ENCODE measurements around the gene C1GALT1. TPM values are rescaled to one million over a fixed set of nuclear protein-coding genes. Genes with fewer than 3 reads are reported as not detected.

The C1GALT1 gene
- total and polyA plus RNA-seq, 2 experiments from 2014 or later, result 58.2 to 203 TPM

- peak overlapping the region; percentile 84 for H3K4me2 ChIP-seq
- no peaks in the 10 kb centered on the region for H3F3A ChIP-seq (replicated peaks; ENCODE audit: low read depth)
- Mint-ChIP-seq H3K9me3 (no peaks in the 10 kb centered on the region; the same call in 2 of the 3 replicates), H3K27ac (no peak overlapping the region), H3K4me3 (peak overlapping the region; percentile 89), H3K36me3 (ENCODE audit: low read depth) (peaks cover 7% of the 10 kb centered on the region), H3K27me3 (ENCODE audit: insufficient read depth, low read depth, poor library complexity) (peaks cover 3% of the 10 kb centered on the region), H3K4me1 (peaks cover 32% of the 10 kb centered on the region)
- H3K4me3 ChIP-seq, result peak overlapping the region; percentile 63
- no peaks in the 10 kb centered on the region for H3K27me3 ChIP-seq (ENCODE audit: insufficient read depth)
- H2AFZ ChIP-seq, result no peak overlapping the region
- DNase-seq (ENCODE audit: low spot score), result no peak
- H3K9me2 ChIP-seq (ENCODE audit: insufficient read depth), result no peaks in the 10 kb centered on the region
- no peak for ATAC-seq
- peaks cover 30% of the 10 kb centered on the region for H3K79me2 ChIP-seq (replicated peaks; ENCODE audit: insufficient read depth)
- H3K27ac ChIP-seq (ENCODE audit: low read depth), result peak overlapping the region; percentile 99
- TF ChIP-seq ZNF331 (CRISPR knock-in tag; IDR thresholded peaks at IDR 0.05; ENCODE audit: low read depth), result no peak
- no peak for TF ChIP-seq EZH2 (IDR thresholded peaks at IDR 0.05; ENCODE audit: low read depth, unreplicated experiment)
- TF ChIP-seq EZH2phosphoT487 (IDR thresholded peaks at IDR 0.05; ENCODE audit: unreplicated experiment), result no peak
- TF ChIP-seq CTCF (conservative IDR thresholded peaks at IDR 0.05; ENCODE audit: low read depth in 2 of 2), result no peak
- TF ChIP-seq ETS1 (IDR thresholded peaks at IDR 0.05), result no peak
- TF ChIP-seq POLR2AphosphoS5 (IDR thresholded peaks at IDR 0.05; ENCODE audit: low read depth), result no peak
- H3K36me3 ChIP-seq (ENCODE audit: insufficient read depth), result no peaks in the 10 kb centered on the region
- H4K20me1 ChIP-seq (replicated peaks; ENCODE audit: insufficient read depth), result peaks cover 7% of the 10 kb centered on the region
- H3K4me1 ChIP-seq (ENCODE audit: insufficient read depth), result peaks cover 38% of the 10 kb centered on the region
These were observed 1.5 kb upstream of the C1GALT1 start for GRCh38 chr7:7180725-7181449.

GRCh38 chr7:7181519-7182155, 707 bp upstream of the C1GALT1 start:
- Histone ChIP-seq H3K9me2 (ENCODE audit: insufficient read depth) (no peaks in the 10 kb centered on the region), H3F3A (replicated peaks; ENCODE audit: low read depth) (no peaks in the 10 kb centered on the region), H3K27me3 (ENCODE audit: insufficient read depth) (no peaks in the 10 kb centered on the region), H4K20me1 (replicated peaks; ENCODE audit: insufficient read depth) (peaks cover 9% of the 10 kb centered on the region), H3K27ac (ENCODE audit: low read depth) (peak overlapping the region; percentile 99), H3K4me3 (peak overlapping the region; percentile 63), H3K36me3 (ENCODE audit: insufficient read depth) (no peaks in the 10 kb centered on the region), H2AFZ (no peak overlapping the region), H3K4me2 (peak overlapping the region; percentile 84), H3K79me2 (replicated peaks; ENCODE audit: insufficient read depth) (peaks cover 38% of the 10 kb centered on the region), H3K4me1 (ENCODE audit: insufficient read depth) (peaks cover 42% of the 10 kb centered on the region)
- peak overlapping the region; percentile 89 for H3K4me3 Mint-ChIP-seq
- H3K27ac Mint-ChIP-seq, result peak overlapping the region; percentile 98
- H3K36me3 Mint-ChIP-seq (ENCODE audit: low read depth), result peaks cover 7% of the 10 kb centered on the region
- H3K4me1 Mint-ChIP-seq, result peaks cover 24% of the 10 kb centered on the region
- peaks cover 3% of the 10 kb centered on the region for H3K27me3 Mint-ChIP-seq (ENCODE audit: insufficient read depth, low read depth, poor library complexity)
- H3K9me3 Mint-ChIP-seq, result no peaks in the 10 kb centered on the region; the same call in 2 of the 3 replicates
- DNase-seq (ENCODE audit: low spot score) (peak; percentile 82), ATAC-seq (peak; percentile 45)
- TF ChIP-seq ETS1 (IDR thresholded peaks at IDR 0.05), result no peak; the same call in 1 of the 2 replicates
- TF ChIP-seq CTCF (conservative IDR thresholded peaks at IDR 0.05; ENCODE audit: low read depth in 2 of 2), result peak in 1 of 2 experiments; percentile 67; a peak in 2 of 4 replicates
- TF ChIP-seq JUNB (IDR thresholded peaks at IDR 0.05; ENCODE audit: unreplicated experiment), result no peak
